ENCODE data around the gene PRKCD. TPM values are rescaled to one million over a fixed set of nuclear protein-coding genes. Genes with fewer than 3 reads are reported as not detected.

The PRKCD gene
- total RNA-seq, 2 donors from 2014 or later: 15.5 to 16.9 TPM

DNA sequence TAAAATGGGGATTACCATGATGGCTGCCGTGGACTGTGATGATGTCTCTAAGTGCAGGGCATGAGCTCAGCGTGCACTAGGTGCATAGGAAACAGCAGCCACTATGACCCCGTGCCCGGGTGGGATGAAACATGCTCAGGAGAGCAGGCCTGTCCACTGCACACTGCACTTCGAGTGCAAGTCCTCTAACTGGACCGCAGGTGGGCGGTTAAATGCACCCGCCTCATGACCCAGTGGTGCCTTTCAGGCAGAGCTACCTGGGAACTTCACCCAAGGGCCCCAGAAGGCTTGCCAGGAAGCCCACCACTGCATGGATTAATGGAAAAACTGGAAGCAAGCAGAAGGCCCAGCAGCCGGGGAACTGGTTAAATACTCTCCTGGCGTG lies 34.0 kb downstream of the PRKCD start:
- Histone ChIP-seq H3K27me3 (no peaks in the 10 kb centered on the region), H3K9me3 (no peaks in the 10 kb centered on the region), H3K4me1 (peaks cover 14% of the 10 kb centered on the region), H3K27ac (no peak overlapping the region), H3K36me3 (replicated peaks in 1 of 2; ENCODE audit: insufficient read depth in 1 of 2, low read depth in 2 of 2) (peaks cover 1 to 3% of the 10 kb centered on the region in 2 donors), H3K4me3 (no peak overlapping the region)
- WGBS, 2 donors: 79 to 83% methylated on average over 7 to 10 of the region's 10 CpGs
- ATAC-seq (no peak), DNase-seq (no peak)
- no peak for TF ChIP-seq POLR2A (IDR thresholded peaks at IDR 0.05)
- TF ChIP-seq, protein P1, sequence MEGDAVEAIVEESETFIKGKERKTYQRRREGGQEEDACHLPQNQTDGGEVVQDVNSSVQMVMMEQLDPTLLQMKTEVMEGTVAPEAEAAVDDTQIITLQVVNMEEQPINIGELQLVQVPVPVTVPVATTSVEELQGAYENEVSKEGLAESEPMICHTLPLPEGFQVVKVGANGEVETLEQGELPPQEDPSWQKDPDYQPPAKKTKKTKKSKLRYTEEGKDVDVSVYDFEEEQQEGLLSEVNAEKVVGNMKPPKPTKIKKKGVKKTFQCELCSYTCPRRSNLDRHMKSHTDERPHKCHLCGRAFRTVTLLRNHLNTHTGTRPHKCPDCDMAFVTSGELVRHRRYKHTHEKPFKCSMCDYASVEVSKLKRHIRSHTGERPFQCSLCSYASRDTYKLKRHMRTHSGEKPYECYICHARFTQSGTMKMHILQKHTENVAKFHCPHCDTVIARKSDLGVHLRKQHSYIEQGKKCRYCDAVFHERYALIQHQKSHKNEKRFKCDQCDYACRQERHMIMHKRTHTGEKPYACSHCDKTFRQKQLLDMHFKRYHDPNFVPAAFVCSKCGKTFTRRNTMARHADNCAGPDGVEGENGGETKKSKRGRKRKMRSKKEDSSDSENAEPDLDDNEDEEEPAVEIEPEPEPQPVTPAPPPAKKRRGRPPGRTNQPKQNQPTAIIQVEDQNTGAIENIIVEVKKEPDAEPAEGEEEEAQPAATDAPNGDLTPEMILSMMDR (IDR thresholded peaks at IDR 0.05): no peak
- intact Hi-C loops (cut with DNase I): loop anchor here (5.0 kb wide), 1 partner anchor 83 kb away; no protein-coding TSS in a partner anchor

DNA sequence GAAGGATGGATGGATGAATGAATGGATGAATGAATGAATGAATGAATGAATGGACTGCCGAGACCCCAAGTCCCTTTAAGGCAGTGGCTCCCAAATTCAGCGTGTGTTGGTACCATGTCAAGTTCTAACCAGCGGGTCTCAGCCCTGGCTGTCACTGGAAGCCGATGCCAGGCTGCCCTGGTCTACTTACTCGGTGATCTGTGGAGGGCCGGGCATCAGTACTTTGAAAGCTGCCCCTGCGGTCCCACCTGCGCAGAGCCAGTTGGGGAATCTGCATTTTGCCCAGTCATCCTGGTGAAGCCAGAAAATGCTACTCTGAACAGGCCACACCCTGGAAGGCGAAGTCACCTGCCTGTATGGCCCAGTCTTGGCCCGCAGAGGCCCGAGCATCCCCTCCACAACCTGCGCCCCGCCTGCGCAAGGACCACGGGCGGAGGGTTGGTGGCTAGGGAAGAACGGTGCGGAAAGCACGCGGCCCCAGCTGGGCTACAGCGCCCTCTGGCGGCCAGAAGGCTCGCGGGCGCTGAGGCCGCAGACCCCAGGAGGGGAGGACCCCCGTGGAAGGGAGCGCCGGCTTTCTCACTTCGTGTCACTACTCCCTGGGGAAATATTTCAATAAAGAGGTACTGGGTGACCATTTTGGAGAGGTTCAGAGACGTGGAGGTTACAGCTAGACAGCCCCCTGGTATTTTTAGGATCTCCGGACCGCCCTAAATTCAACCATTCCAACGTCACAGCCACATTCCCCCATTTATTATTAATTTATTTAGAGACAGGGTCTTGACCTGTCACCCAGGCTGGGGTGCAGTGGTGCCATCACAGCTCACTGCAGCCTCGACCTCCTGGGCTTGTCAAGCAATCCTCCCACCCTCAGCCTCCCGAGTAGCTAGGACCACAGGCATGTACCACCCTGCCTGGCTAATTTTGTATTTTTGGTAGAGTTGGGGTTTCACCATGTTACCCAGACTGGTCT lies 34.9 kb downstream of the PRKCD start:
- Histone ChIP-seq H3K9me3 (no peaks in the 10 kb centered on the region), H3K4me1 (peaks cover 14% of the 10 kb centered on the region), H3K36me3 (replicated peaks in 1 of 2; ENCODE audit: insufficient read depth in 1 of 2, low read depth in 2 of 2) (no peaks in the 10 kb centered on the region), H3K27ac (no peak overlapping the region), H3K27me3 (no peaks in the 10 kb centered on the region), H3K4me3 (no peak overlapping the region)
- peak; percentile 43 to 58 (median 53) for DNase-seq
- intact Hi-C loops (cut with DNase I): loop anchor here (5.0 kb wide), 1 partner anchor 84 kb away; no protein-coding TSS in a partner anchor
- ATAC-seq: peak; percentile 64
- WGBS, 2 donors: 20 to 22% methylated on average over 35 to 36 of the region's 36 CpGs
- TF ChIP-seq POLR2A (IDR thresholded peaks at IDR 0.05): no peak
- TF ChIP-seq, protein P1 (IDR thresholded peaks at IDR 0.05): peak; percentile 94 to 100 (median 95)

DNA sequence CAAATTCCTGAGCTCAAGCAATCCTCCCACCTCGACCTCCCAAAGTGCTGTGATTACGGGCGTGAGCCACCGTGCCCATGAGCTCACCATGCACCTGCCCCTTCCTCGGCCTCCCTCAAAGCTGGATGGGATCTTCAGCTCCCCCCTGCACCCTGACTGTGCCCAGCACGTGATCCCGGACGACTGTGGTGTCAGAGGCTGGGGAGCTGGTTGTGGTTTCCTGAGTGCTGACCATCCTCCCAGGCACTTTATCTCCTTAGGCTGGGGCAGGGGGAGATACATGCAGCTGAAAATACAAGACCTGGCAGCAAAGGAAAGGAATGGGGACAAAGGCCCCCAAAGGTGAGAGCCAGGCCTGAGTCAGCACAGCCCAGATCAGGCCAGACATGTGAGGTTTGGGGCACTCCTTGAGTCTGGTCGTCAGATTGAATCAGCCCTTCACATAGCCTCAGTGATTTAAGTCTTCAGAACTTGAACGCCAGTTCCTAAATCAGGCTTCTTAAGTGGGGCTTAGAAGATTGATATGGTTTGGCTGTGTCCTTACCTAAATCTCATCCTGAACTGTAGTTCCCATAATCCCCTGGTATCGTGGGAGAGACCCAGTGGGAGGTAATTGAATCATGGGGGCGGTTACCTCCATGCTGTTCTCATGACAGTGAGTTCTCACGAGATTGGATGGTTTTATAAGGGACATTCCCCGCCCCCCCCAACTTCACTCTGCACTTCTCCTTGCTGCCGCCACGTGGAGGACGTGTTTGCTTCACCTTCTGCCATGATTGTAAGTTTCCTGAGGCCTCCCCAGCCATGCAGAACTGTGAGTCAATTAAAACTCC lies 35.8 kb downstream of the PRKCD start:
- WGBS, 2 donors: 59 to 60% methylated on average over 15 to 17 of the region's 17 CpGs
- DNase-seq: peak in 1 of 4 donors; percentile 39
- no peak for ATAC-seq

DNA sequence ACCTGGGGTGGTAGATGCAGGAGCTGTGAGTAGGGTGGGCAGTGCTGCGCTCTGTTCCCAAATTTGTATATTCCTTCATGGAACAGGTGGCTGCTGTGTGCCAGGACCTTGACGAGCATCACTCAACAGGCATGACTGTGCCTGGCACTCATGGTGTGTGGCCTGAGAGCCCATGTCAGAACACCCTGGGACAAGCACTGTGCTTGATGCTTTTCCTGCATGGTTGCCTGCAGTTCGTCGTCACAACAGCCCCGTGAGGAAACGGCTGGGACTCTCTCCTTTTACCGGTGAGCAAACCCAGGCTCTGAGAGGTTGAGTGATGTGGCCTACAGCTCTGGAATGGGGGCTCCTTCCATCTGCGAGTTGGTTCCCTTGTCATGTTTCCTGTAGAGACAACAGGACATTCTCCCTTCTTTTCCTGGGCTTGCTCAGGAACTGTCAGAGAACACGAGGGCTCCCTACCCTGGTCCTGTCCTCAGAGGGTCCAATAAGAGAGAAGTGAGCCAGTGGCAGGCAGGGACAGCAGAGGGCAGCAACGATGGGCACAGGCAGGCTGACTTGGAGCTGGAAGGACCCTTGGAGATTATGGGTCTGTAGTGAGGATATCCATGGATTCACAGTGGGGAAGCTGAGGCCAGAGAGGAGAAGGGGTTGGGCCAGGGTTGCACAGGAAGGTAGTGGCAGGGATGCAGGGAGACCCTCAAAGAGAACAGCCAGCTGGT lies 37.4 kb downstream of the PRKCD start:
- TF ChIP-seq, protein P1 (IDR thresholded peaks at IDR 0.05): no peak
- no peak for TF ChIP-seq POLR2A (IDR thresholded peaks at IDR 0.05)
- 67 to 70% methylated on average over 9 to 10 of the region's 10 CpGs for WGBS, 2 donors
- no peak overlapping the region for H3K27ac ChIP-seq
- intact Hi-C loops (cut with DNase I): loop anchor here (5.0 kb wide), 1 partner anchor 86 kb away; no protein-coding TSS in a partner anchor
- ATAC-seq (no peak), DNase-seq (no peak)
- no peaks in the 10 kb centered on the region for H3K9me3 ChIP-seq
- no peaks in the 10 kb centered on the region for H3K27me3 ChIP-seq
- H3K36me3 ChIP-seq (replicated peaks in 1 of 2; ENCODE audit: insufficient read depth in 1 of 2, low read depth in 2 of 2): no peaks in the 10 kb centered on the region
- peaks cover 5% of the 10 kb centered on the region for H3K4me1 ChIP-seq
- H3K4me3 ChIP-seq: no peak overlapping the region

More for the DNA sequence above, 35.8 kb downstream of the PRKCD start:
- Histone ChIP-seq H3K27me3 (no peaks in the 10 kb centered on the region), H3K27ac (no peak overlapping the region), H3K4me3 (no peak overlapping the region), H3K9me3 (no peaks in the 10 kb centered on the region), H3K4me1 (peaks cover 13% of the 10 kb centered on the region), H3K36me3 (replicated peaks in 1 of 2; ENCODE audit: insufficient read depth in 1 of 2, low read depth in 2 of 2) (no peaks in the 10 kb centered on the region)
- intact Hi-C loops (cut with DNase I): loop anchor here (5.0 kb wide), 1 partner anchor 84 kb away; no protein-coding TSS in a partner anchor
- TF ChIP-seq, protein P1 (IDR thresholded peaks at IDR 0.05): no peak
- TF ChIP-seq POLR2A (IDR thresholded peaks at IDR 0.05): no peak

Data from body of pancreas (tissue), 4 donors.